ENCODE results near the gene NMNAT3. TPM values are rescaled to one million over a fixed set of nuclear protein-coding genes. Genes with fewer than 3 reads are reported as not detected.
"Not testable (repeated sequence)": the region's sequence is repeated elsewhere in the genome, so short reads cannot be mapped to it uniquely, and the experiment has no call there.

Gene NMNAT3
- polyA plus RNA-seq, 3 donors = 11.2 to 12.6 (median 12.1) TPM

- no peak for DNase-seq
Observed at GRCh38 chr3:139586420-139587017, 91.3 kb downstream of the NMNAT3 start.

- no peak for DNase-seq
Observed at GRCh38 chr3:139585820-139586219, 92.0 kb downstream of the NMNAT3 start.

- not testable (repeated sequence) for DNase-seq
Observed at GRCh38 chr3:139583651-139584050, 94.1 kb downstream of the NMNAT3 start.

GRCh38 chr3:139578783-139579182 lies 99.0 kb downstream of the NMNAT3 start:
- no peak for DNase-seq

GRCh38 chr3:139577909-139578308 lies 99.9 kb downstream of the NMNAT3 start:
- no peak for DNase-seq

GRCh38 chr3:139577346-139577745 lies 100.4 kb downstream of the NMNAT3 start:
- no peak for DNase-seq

- DNase-seq = no peak
Observed at GRCh38 chr3:139574026-139574947, 103.5 kb downstream of the NMNAT3 start.

GRCh38 chr3:139572847-139573672 lies 104.7 kb downstream of the NMNAT3 start:
- DNase-seq = no peak

- DNase-seq = no peak
Observed at GRCh38 chr3:139571711-139572110, 106.1 kb downstream of the NMNAT3 start.

GRCh38 chr3:139564294-139564861 lies 113.4 kb downstream of the NMNAT3 start:
- DNase-seq = no peak

- DNase-seq = no peak
Observed at GRCh38 chr3:139561959-139562676, 115.7 kb downstream of the NMNAT3 start.

GRCh38 chr3:139561255-139561817 lies 116.4 kb downstream of the NMNAT3 start:
- DNase-seq = no peak

- DNase-seq = no peak
Observed at GRCh38 chr3:139560411-139560810, 117.4 kb downstream of the NMNAT3 start.

- DNase-seq = no peak
Observed at GRCh38 chr3:139559541-139559940, 118.2 kb downstream of the NMNAT3 start.

GRCh38 chr3:139558351-139559266 lies 119.2 kb downstream of the NMNAT3 start:
- DNase-seq = no peak

GRCh38 chr3:139557041-139557440 lies 120.7 kb downstream of the NMNAT3 start:
- DNase-seq = no peak

GRCh38 chr3:139555249-139555648 lies 122.5 kb downstream of the NMNAT3 start:
- DNase-seq = peak; percentile 84

- no peak for DNase-seq
Observed at GRCh38 chr3:139554628-139555027, 123.1 kb downstream of the NMNAT3 start.

GRCh38 chr3:139552632-139553365 lies 125.0 kb downstream of the NMNAT3 start:
- no peak for DNase-seq

Measured in renal pelvis (tissue), 4 donors.